Stimulated activated naive CD4-positive, alpha-beta T cell treated with Interleukin-2 at 50 U/mL for 16 hours (primary cell): ENCODE data around the gene MYB.
"Not testable (repeated sequence)": the region's sequence is repeated elsewhere in the genome, so short reads cannot be mapped to it uniquely, and the experiment has no call there.

ENCODE experiments used
- DNase-seq: peaks from one replicate; lab custom pipeline; 2025; lab: John Stamatoyannopoulos, UW

The MYB gene

DNA sequence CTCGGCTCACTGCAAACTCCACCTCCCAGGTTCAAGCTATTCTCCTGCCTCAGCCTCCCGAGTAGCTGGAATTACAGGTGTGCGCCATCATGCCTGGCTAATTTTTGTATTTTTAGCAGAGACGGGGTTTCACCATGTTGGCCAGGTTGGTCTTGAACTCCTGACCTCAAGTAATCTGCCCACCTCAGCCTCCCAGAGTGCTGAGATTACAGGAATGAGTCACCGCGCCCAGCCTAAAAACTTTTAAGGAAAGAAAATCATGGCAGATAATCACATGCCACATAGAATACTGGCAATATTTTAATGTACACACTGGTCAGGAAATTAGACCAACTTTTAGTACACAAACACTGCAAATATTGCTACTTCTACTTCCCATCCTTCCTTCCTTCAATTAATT, 16.7 kb upstream of the MYB start:
- not testable (repeated sequence) for DNase-seq

- DNase-seq: no peak
These were observed 16.1 kb upstream of the MYB start for GRCh38 chr6:135165031-135165430.

- DNase-seq: no peak
These were observed 14.6 kb upstream of the MYB start for GRCh38 chr6:135166515-135166914.

GRCh38 chr6:135167617-135168016, 13.5 kb upstream of the MYB start:
- no peak for DNase-seq

DNA sequence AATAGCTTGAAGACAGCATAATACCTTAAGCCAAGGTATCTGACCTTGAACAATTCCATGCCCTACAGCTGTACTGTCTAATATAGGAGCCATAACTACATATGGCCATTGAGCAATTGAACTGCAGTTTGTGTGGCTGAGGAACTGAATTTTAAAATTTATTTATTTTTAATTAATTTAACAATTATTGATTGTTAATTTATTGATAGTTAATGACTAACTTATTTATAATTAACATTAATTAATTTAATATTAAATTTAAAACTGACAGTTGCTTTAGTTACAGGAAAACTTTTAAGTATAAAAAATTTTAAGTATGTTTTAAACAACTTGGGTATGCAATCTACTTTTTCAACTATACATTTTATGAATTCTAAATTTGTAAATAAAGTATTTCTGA, 12.3 kb upstream of the MYB start:
- no peak for DNase-seq

- no peak for DNase-seq
These were observed 10.9 kb upstream of the MYB start for GRCh38 chr6:135170238-135170637.

DNA sequence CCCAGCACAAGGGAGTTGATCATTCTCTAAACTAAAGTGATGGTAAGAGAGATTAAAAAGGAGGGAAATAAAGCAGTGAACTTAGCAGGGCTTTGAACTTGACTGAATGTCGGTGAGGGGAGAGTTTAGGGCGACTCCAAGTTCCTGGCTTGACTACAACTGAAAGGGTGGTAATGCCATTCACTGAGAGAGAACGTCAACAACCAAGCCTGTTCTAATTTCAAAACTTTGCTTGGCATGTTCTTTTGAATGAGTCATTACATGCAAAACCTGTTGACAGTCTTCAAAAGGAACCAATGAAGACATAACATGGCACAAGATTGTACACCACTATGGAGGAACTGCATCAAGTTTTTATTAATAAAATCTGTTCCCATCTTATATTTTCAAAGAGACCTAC, 10.3 kb upstream of the MYB start:
- no peak for DNase-seq

DNA sequence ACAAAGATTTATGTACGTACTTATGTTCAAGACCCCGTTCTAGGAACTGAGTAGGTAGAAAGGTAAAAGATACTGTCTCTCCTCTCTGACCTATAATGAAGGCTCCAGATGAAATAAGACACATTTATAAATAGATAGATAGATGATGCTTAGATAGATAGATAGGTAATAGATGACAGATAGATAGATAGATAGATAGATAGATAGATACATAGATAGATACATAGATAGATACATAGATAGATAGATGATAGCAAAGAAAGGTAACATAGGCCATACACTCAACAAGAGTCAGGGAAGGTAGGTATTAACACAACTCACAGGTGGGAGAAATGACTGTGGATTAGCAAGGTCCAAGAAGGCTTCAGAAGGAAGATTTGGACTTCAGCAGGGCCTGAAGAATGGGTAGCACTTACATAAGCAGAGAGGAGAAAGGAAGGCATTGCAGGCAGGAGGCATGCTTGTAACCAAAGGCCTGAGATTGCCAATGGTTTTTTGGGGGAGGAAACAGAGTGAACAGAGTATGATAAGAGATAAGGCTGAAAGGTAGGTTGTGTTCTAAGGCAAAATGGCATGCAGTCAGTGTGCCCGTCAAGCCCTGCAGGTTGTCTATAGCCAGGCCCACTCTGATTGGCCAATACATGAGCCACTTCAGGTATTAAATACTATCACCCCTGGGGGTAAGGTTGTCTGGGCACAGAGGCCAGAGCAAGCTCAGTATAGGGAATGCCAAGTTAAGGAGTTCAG, 7.7 kb upstream of the MYB start:
- no peak for DNase-seq

- DNase-seq: no peak
These were observed 7.1 kb upstream of the MYB start for GRCh38 chr6:135173989-135174484.

GRCh38 chr6:135176058-135176457, 5.0 kb upstream of the MYB start:
- DNase-seq: no peak

- no peak for DNase-seq
These were observed 4.6 kb upstream of the MYB start for GRCh38 chr6:135176464-135176863.

- DNase-seq: no peak
These were observed 1.7 kb upstream of the MYB start for GRCh38 chr6:135179372-135179771.

GRCh38 chr6:135179920-135180541, 1.1 kb upstream of the MYB start:
- DNase-seq: no peak

- DNase-seq: no peak
These were observed 394 bp downstream of the MYB start for GRCh38 chr6:135181333-135182070.

GRCh38 chr6:135182071-135183001, 1.2 kb downstream of the MYB start:
- peak; percentile 33 for DNase-seq

DNA sequence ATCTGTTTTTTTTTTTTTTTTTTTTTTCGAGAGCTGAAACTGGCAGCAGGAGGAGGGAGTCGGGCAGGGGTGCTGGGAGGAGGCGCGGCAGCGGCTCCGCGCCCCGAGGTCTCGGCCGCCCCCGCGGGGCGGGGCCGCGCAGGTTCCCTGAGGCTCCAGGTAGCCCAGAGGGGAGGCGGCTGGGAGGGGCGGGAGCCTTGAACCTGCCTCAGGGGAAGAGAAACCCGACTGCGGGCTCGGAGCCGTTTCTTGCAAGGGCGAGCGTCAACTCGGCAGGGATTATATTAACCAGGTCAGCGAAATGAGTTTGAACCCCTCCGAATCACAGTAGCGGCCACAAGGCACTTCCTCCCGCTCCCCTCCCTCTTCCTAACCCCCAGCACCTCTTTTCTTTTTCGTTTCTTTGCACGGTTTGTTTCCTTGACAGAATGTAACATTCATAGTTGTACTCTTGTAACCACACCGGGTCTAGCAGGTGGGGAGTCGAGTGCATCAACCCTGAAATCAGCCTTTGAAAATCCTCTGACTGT, 2.0 kb downstream of the MYB start:
- peak; percentile 69 for DNase-seq

GRCh38 chr6:135183532-135184440, 2.7 kb downstream of the MYB start:
- DNase-seq: peak; percentile 73

- DNase-seq: no peak
These were observed 4.4 kb downstream of the MYB start for GRCh38 chr6:135185483-135185882.

GRCh38 chr6:135186255-135186654, 5.1 kb downstream of the MYB start:
- no peak for DNase-seq

DNA sequence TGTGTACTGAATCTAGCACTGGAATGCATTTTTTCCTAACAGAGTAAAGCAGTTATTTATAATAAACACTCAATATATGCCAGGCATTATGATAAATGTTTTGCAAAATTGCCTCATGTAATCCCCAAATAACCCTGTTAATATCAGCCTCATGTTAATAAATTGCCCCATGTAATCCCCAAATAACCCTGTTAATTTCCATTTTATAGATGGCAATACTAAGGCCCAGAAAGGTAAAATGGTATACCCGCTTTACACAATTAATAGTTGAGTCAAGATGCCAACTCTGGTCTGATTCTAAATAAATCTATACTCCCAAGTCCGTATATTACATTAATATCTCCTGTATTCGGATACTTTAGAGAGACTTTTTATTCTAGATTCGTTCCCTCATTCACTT, 6.3 kb downstream of the MYB start:
- no peak for DNase-seq

- DNase-seq: no peak
These were observed 7.6 kb downstream of the MYB start for GRCh38 chr6:135188718-135189117.
